Endothelial cell (in vitro differentiated cells): ENCODE measurements around the gene SAMD11. TPM values are rescaled to one million over a fixed set of nuclear protein-coding genes. Genes with fewer than 3 reads are reported as not detected.

Experiments used
- DNase-seq: peaks from one replicate; pipeline ENCODE4 v3.0.0; 2021; ENCODE audit warnings: low spot score
- H3K27ac Mint-ChIP-seq: one replicate; pipeline ENCODE4 v1.8.0; 2021; ENCODE audit warnings: mixed read lengths, inconsistent platforms; ENCODE audit not compliant: unreplicated experiment
- H3K27me3 Mint-ChIP-seq: one replicate; pipeline ENCODE4 v1.8.0; 2021; ENCODE audit warnings: mild to moderate bottlenecking, moderate library complexity, mixed read lengths, inconsistent platforms; ENCODE audit not compliant: unreplicated experiment
- H3K36me3 Mint-ChIP-seq: one replicate; pipeline ENCODE4 v1.8.0; 2021; ENCODE audit warnings: mild to moderate bottlenecking, low read depth, mixed read lengths, inconsistent platforms; ENCODE audit not compliant: unreplicated experiment
- H3K4me1 Mint-ChIP-seq: one replicate; pipeline ENCODE4 v1.8.0; 2021; ENCODE audit warnings: mild to moderate bottlenecking, mixed read lengths, inconsistent platforms; ENCODE audit not compliant: unreplicated experiment
- H3K4me3 Mint-ChIP-seq: one replicate; pipeline ENCODE4 v1.8.0; 2021; ENCODE audit warnings: mild to moderate bottlenecking, mixed read lengths, inconsistent platforms; ENCODE audit not compliant: unreplicated experiment
- H3K9me3 Mint-ChIP-seq: one replicate; pipeline ENCODE4 v1.8.0; 2021; ENCODE audit warnings: mixed read lengths, inconsistent platforms; ENCODE audit not compliant: unreplicated experiment
- total RNA-seq: library from RNA; stranded (reverse); fragmentation: NEBNext Ultra II Directional; extraction: Animal tissue kit (Norgen Biotek cat#: 25700); gene quantifications from one replicate; pipeline ENCODE4 v1.2.1, GENCODE V29; 2021; ENCODE audit not compliant: unreplicated experiment
- TF ChIP-seq, protein P1 (sequence below): fragments of 200-600 bp; sonication (generic); IDR thresholded peaks from one replicate; pipeline ENCODE4 v1.5.0; 2021; ENCODE audit warnings: antibody characterized with exemption; ENCODE audit not compliant: unreplicated experiment

Gene SAMD11
- total RNA-seq, 1 donor from 2014 or later: not detected

DNA sequence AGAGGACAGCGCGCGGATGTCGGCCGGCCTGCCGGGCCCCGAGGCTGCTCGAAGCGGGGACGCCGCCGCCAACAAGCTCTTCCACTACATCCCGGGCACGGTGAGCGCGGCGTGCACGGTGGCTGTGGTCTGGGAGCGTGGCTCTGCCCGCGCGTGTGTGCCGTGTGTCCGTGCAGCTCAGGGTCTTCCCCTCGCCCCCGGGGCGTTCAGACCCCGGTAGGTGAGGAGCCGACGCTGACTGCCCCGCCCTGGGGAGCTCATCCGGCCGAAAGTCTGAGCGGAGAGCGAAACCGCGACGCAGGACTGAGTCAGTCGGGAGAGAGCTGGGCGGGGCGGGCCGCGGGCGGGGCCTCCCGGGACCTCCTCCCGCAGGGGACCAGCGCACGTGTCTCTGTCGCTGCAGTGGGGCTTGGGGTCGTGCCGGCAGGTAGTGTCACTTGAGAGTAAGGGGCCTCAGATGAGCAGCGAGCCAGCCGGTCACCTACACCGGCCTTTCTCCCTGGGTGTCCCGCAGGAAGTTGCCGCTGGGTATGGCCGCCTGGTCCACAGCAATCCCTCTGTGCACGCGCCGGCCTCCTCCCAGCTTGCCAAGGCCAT is 43.1 kb downstream of the SAMD11 start:
- Mint-ChIP-seq H3K4me1 (no peaks in the 10 kb centered on the region), H3K4me3 (no peak overlapping the region), H3K27ac (no peak overlapping the region), H3K9me3 (no peaks in the 10 kb centered on the region), H3K36me3 (no peaks in the 10 kb centered on the region), H3K27me3 (peaks cover 14% of the 10 kb centered on the region)
- DNase-seq: peak; percentile 41
- TF ChIP-seq, protein P1, sequence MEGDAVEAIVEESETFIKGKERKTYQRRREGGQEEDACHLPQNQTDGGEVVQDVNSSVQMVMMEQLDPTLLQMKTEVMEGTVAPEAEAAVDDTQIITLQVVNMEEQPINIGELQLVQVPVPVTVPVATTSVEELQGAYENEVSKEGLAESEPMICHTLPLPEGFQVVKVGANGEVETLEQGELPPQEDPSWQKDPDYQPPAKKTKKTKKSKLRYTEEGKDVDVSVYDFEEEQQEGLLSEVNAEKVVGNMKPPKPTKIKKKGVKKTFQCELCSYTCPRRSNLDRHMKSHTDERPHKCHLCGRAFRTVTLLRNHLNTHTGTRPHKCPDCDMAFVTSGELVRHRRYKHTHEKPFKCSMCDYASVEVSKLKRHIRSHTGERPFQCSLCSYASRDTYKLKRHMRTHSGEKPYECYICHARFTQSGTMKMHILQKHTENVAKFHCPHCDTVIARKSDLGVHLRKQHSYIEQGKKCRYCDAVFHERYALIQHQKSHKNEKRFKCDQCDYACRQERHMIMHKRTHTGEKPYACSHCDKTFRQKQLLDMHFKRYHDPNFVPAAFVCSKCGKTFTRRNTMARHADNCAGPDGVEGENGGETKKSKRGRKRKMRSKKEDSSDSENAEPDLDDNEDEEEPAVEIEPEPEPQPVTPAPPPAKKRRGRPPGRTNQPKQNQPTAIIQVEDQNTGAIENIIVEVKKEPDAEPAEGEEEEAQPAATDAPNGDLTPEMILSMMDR: no peak

DNA sequence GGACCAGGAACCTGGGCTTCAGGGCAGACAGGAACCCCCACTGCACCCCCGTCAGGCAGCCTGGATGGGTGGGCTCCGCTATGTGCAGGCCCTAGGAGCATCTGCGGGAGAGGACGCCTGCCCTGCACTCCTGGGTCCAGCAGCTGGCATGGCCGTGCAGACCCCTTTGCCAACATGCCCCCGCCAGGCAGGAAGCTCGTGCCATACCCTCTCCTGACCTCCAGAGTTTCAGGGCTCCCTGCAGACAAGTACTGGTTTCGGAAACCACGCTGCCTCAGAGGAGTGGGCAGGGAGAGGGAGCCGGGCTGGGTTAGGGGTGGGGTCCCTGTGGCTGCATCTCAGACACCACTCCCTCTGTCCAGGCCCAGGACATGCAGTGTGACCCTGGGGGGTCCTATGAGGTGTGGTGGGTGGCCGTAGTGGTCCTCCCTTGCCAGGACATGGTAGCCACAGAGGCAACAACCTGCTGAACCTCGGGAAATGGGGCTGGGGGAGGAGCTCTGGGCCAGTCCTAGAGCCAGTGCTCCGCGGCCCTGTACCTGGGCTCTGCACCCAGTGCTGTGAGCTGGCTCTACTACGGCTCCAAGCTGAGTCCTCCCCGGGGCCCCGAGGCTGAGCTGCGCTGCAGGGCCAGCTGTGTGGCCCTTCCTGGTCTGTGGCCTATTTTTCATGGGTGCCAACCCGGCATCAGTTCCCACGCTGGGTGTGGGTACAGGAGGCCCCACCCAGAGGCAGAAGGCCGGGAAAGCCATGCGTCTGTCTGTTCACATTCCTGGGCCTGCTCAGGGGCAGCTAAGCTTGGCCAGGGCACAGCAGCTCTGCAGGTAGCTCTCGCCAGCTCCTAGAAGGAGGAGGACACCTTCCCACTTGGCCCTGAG is 44.0 kb downstream of the SAMD11 start:
- no peaks in the 10 kb centered on the region for H3K4me1 Mint-ChIP-seq
- peaks cover 14% of the 10 kb centered on the region for H3K27me3 Mint-ChIP-seq
- no peaks in the 10 kb centered on the region for H3K36me3 Mint-ChIP-seq

DNA sequence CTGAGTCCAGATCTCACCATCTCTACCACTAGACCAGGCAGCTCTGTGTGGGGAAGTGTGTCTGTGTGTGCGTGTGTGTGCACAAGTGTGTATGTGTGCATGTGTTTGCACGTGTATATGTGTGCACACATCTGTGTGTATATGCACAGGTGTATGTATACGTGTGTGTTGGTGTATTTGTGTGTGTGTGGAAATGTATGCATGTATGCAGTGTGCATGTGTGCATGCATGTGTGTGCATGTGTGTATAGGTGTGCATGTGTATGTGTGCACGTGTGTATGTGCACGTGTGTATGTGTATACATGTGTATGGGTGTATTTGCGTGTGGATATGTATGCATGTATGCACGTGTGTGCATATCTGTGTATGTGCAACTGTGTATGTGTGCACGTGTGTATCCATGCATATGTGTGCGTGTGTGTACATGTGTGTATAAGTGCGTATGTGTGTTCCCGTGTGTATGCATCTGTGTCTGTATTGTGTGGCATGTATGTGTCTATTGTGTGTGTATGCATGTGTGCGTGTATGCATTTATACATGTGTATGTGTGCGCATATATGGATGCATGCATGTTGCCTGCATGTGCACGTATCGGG is 45.6 kb downstream of the SAMD11 start:
- peaks cover 16% of the 10 kb centered on the region for H3K27me3 Mint-ChIP-seq
- H3K36me3 Mint-ChIP-seq: no peaks in the 10 kb centered on the region
- no peaks in the 10 kb centered on the region for H3K4me1 Mint-ChIP-seq
- no peak overlapping the region for H3K4me3 Mint-ChIP-seq
- TF ChIP-seq, protein P1: no peak
- DNase-seq: no peak
- H3K27ac Mint-ChIP-seq: no peak overlapping the region
- no peaks in the 10 kb centered on the region for H3K9me3 Mint-ChIP-seq

More for the DNA sequence above, 44.0 kb downstream of the SAMD11 start:
- TF ChIP-seq, protein P1: no peak
- Mint-ChIP-seq H3K27ac (no peak overlapping the region), H3K4me3 (no peak overlapping the region), H3K9me3 (no peaks in the 10 kb centered on the region)
- DNase-seq: no peak

DNA sequence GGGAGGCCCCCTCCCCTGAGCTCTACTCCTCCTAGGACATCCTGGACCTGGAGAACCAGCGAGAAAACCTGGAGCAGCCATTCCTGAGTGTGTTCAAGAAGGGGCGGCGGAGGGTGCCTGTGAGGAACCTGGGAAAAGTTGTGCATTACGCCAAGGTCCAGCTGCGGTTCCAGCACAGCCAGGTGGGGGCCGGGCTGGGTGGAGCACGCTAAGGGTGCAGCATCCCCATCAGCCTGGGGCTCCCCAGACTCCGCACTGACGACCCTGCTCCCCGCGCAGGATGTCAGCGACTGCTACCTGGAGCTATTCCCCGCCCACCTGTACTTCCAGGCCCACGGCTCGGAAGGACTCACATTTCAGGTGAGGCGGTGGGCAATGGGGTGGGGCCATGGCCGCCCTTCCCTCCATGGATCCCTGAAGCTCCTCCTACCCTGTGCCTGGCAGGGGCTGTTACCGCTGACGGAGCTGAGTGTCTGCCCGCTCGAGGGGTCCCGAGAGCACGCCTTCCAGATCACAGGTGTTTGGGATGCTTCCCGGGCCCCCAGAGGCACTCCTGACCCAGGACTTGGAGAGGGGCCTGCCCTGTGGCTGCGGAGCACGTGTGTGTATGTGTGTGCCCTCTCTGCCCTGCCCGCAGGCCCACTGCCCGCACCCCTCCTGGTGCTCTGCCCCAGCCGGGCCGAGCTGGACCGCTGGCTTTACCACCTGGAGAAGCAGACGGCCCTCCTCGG is 46.7 kb downstream of the SAMD11 start:
- Mint-ChIP-seq H3K27me3 (peaks cover 21% of the 10 kb centered on the region), H3K36me3 (no peaks in the 10 kb centered on the region), H3K4me3 (no peak overlapping the region), H3K4me1 (no peaks in the 10 kb centered on the region), H3K9me3 (no peaks in the 10 kb centered on the region), H3K27ac (no peak overlapping the region)
- DNase-seq: no peak
- TF ChIP-seq, protein P1: no peak
